PC-3 (cell line): ENCODE results near the gene HBP1.

Experiments used
- EZH2 ChIP-seq: fragments of 300-600 bp; sonication (generic); IDR thresholded peaks from one replicate; pipeline ENCODE4 v1.6.1; 2017; ENCODE audit warnings: antibody characterized with exemption, mild to moderate bottlenecking, low read length; ENCODE audit not compliant: unreplicated experiment
- TF ChIP-seq, protein P1 (sequence below): fragments of 300-600 bp; sonication (generic); conservative IDR thresholded peaks from 2 replicates; pipeline ENCODE4 v1.5.1; 2017; ENCODE audit warnings: antibody characterized with exemption, low read depth, mild to moderate bottlenecking, low read length

DNA sequence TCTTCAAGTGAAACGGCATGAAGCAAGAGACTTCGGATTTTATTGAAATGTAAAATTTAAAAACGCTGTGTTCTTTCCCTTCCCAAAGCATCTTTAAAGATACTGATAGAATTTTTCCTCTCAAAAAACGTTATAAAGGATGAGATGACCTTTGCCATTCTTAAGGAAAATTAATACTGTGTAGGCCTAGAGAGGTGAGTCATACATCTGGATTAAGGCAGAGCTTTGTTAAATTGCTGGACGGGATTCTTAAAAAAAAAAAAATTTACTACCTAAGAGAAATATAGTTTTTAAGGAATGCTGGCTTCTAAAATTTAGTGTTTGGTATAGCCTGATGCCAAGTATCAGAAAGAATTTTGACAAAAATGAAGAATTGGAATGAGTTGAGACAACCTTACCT is 6.3 kb upstream of the HBP1 start:
- TF ChIP-seq, protein P1, sequence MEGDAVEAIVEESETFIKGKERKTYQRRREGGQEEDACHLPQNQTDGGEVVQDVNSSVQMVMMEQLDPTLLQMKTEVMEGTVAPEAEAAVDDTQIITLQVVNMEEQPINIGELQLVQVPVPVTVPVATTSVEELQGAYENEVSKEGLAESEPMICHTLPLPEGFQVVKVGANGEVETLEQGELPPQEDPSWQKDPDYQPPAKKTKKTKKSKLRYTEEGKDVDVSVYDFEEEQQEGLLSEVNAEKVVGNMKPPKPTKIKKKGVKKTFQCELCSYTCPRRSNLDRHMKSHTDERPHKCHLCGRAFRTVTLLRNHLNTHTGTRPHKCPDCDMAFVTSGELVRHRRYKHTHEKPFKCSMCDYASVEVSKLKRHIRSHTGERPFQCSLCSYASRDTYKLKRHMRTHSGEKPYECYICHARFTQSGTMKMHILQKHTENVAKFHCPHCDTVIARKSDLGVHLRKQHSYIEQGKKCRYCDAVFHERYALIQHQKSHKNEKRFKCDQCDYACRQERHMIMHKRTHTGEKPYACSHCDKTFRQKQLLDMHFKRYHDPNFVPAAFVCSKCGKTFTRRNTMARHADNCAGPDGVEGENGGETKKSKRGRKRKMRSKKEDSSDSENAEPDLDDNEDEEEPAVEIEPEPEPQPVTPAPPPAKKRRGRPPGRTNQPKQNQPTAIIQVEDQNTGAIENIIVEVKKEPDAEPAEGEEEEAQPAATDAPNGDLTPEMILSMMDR, result no peak
- no peak for TF ChIP-seq EZH2
